ENCODE data around the gene NUP160.
"Not testable (repeated sequence)": the region's sequence is repeated elsewhere in the genome, so short reads cannot be mapped to it uniquely, and the experiment has no call there.

NUP160 gene

GRCh38 chr11:47778878-47779483 lies 69.2 kb downstream of the NUP160 start:
- TF ChIP-seq CTCF (IDR thresholded peaks at IDR 0.05; ENCODE audit: low read length): no peak
- TF ChIP-seq EZH2 (IDR thresholded peaks at IDR 0.05; ENCODE audit: borderline replicate concordance, low read length): no peak
- H3K79me2 ChIP-seq (ENCODE audit: insufficient read depth, low read length): no peaks in the 10 kb centered on the region
- no peaks in the 10 kb centered on the region for H3K9me2 ChIP-seq (ENCODE audit: low read depth, low read length)
- H3K4me2 ChIP-seq (ENCODE audit: low read length): no peak overlapping the region
- no peaks in the 10 kb centered on the region for H3K9me3 ChIP-seq (ENCODE audit: low read length)
- no peak overlapping the region for H3K27ac ChIP-seq (ENCODE audit: low read depth, low read length, poor library complexity, severe bottlenecking)
- no peaks in the 10 kb centered on the region for H3F3A ChIP-seq (ENCODE audit: insufficient read depth, low read length)
- no peak overlapping the region for H3K9ac ChIP-seq (ENCODE audit: low read length)
- no peaks in the 10 kb centered on the region for H4K20me1 ChIP-seq (ENCODE audit: insufficient read depth, low read length)
- no peak overlapping the region for H3K4me3 ChIP-seq (ENCODE audit: low read depth, low read length, poor library complexity, severe bottlenecking)
- peaks cover 80% of the 10 kb centered on the region for H3K36me3 ChIP-seq (ENCODE audit: insufficient read depth, low read length)
- H2AFZ ChIP-seq (ENCODE audit: low read length): no peak overlapping the region
- no peaks in the 10 kb centered on the region for H3K4me1 ChIP-seq (ENCODE audit: insufficient read depth, low read length, severe bottlenecking)
- H3K27me3 ChIP-seq (ENCODE audit: insufficient read depth, low read length): no peaks in the 10 kb centered on the region

- H3K36me3 ChIP-seq (ENCODE audit: insufficient read depth, low read length): peaks cover 51% of the 10 kb centered on the region
- no peaks in the 10 kb centered on the region for H3K27me3 ChIP-seq (ENCODE audit: insufficient read depth, low read length)
- TF ChIP-seq CTCF (IDR thresholded peaks at IDR 0.05; ENCODE audit: low read length) (no peak), EZH2 (IDR thresholded peaks at IDR 0.05; ENCODE audit: borderline replicate concordance, low read length) (no peak)
- H3K9ac ChIP-seq (ENCODE audit: low read length): no peak overlapping the region
- H3F3A ChIP-seq (ENCODE audit: insufficient read depth, low read length): no peaks in the 10 kb centered on the region; the same call in 1 of the 2 replicates
- H3K27ac ChIP-seq (ENCODE audit: low read depth, low read length, poor library complexity, severe bottlenecking): no peak overlapping the region
- no peak overlapping the region for H3K4me3 ChIP-seq (ENCODE audit: low read depth, low read length, poor library complexity, severe bottlenecking)
- no peaks in the 10 kb centered on the region for H3K79me2 ChIP-seq (ENCODE audit: insufficient read depth, low read length)
- H3K9me2 ChIP-seq (ENCODE audit: low read depth, low read length): no peaks in the 10 kb centered on the region
- H4K20me1 ChIP-seq (ENCODE audit: insufficient read depth, low read length): no peaks in the 10 kb centered on the region
- H3K9me3 ChIP-seq (ENCODE audit: low read length): no peaks in the 10 kb centered on the region
- no peak overlapping the region for H3K4me2 ChIP-seq (ENCODE audit: low read length)
- no peaks in the 10 kb centered on the region for H3K4me1 ChIP-seq (ENCODE audit: insufficient read depth, low read length, severe bottlenecking)
- no peak overlapping the region for H2AFZ ChIP-seq (ENCODE audit: low read length)
These were observed 72.8 kb downstream of the NUP160 start for GRCh38 chr11:47775240-47775869.

- no peaks in the 10 kb centered on the region for H3K9me3 ChIP-seq (ENCODE audit: low read length)
- no peaks in the 10 kb centered on the region for H3K9me2 ChIP-seq (ENCODE audit: low read depth, low read length)
- no peaks in the 10 kb centered on the region for H3K79me2 ChIP-seq (ENCODE audit: insufficient read depth, low read length)
- H3F3A ChIP-seq (ENCODE audit: insufficient read depth, low read length): no peaks in the 10 kb centered on the region; the same call in 1 of the 2 replicates
- no peak for TF ChIP-seq CTCF (IDR thresholded peaks at IDR 0.05; ENCODE audit: low read length)
- no peak for TF ChIP-seq EZH2 (IDR thresholded peaks at IDR 0.05; ENCODE audit: borderline replicate concordance, low read length)
- H3K4me1 ChIP-seq (ENCODE audit: insufficient read depth, low read length, severe bottlenecking): no peaks in the 10 kb centered on the region
- no peak overlapping the region for H3K9ac ChIP-seq (ENCODE audit: low read length)
- H3K4me2 ChIP-seq (ENCODE audit: low read length): no peak overlapping the region
- H3K27ac ChIP-seq (ENCODE audit: low read depth, low read length, poor library complexity, severe bottlenecking): no peak overlapping the region
- H3K27me3 ChIP-seq (ENCODE audit: insufficient read depth, low read length): no peaks in the 10 kb centered on the region
- H4K20me1 ChIP-seq (ENCODE audit: insufficient read depth, low read length): no peaks in the 10 kb centered on the region
- H3K4me3 ChIP-seq (ENCODE audit: low read depth, low read length, poor library complexity, severe bottlenecking): no peak overlapping the region
- no peak overlapping the region for H2AFZ ChIP-seq (ENCODE audit: low read length)
- peaks cover 36% of the 10 kb centered on the region for H3K36me3 ChIP-seq (ENCODE audit: insufficient read depth, low read length)
These were observed 74.3 kb downstream of the NUP160 start for GRCh38 chr11:47773882-47774281.

- not testable (repeated sequence) for H3K27ac ChIP-seq (ENCODE audit: low read depth, low read length, poor library complexity, severe bottlenecking); H4K20me1 ChIP-seq (ENCODE audit: insufficient read depth, low read length); H3K27me3 ChIP-seq (ENCODE audit: insufficient read depth, low read length); H2AFZ ChIP-seq (ENCODE audit: low read length); H3F3A ChIP-seq (ENCODE audit: insufficient read depth, low read length); H3K9me3 ChIP-seq (ENCODE audit: low read length); H3K9me2 ChIP-seq (ENCODE audit: low read depth, low read length); H3K4me3 ChIP-seq (ENCODE audit: low read depth, low read length, poor library complexity, severe bottlenecking); H3K9ac ChIP-seq (ENCODE audit: low read length); H3K4me2 ChIP-seq (ENCODE audit: low read length); H3K36me3 ChIP-seq (ENCODE audit: insufficient read depth, low read length)
- H3K4me1 ChIP-seq (ENCODE audit: insufficient read depth, low read length, severe bottlenecking): peaks cover 23% of the 10 kb centered on the region
- H3K79me2 ChIP-seq (ENCODE audit: insufficient read depth, low read length): peaks cover 24% of the 10 kb centered on the region
These were observed 78.6 kb downstream of the NUP160 start for GRCh38 chr11:47769556-47769955.

Data from OCI-LY1 (cell line).